BJ (cell line): Measurements from ENCODE around the gene TIMM23. TPM values are rescaled to one million over a fixed set of nuclear protein-coding genes. Genes with fewer than 3 reads are reported as not detected.

Experiments used
- CTCF ChIA-PET: fragments of 350-600 bp; formaldehyde crosslinking; extraction: SDS; loops from one replicate; lab custom pipeline; 2021; ENCODE audit warnings: antibody characterized with exemption, inconsistent platforms; lab: Yijun Ruan, JAX
- POLR2A ChIA-PET: fragments of 300-600 bp; sonication (Branson Sonifier 250); formaldehyde crosslinking; extraction: SDS; loops from one replicate; lab custom pipeline; 2021; ENCODE audit warnings: antibody characterized with exemption; lab: Charles Lee
- DNase-seq: peaks from one replicate; pipeline ENCODE4 v3.0.0-alpha.2; 2011; ENCODE audit warnings: low read depth
- H3K27me3 ChIP-seq: 2 replicates; pipeline ENCODE4 v1.6.0; 2011; ENCODE audit warnings: low read length; ENCODE audit not compliant: control insufficient read depth, insufficient read depth
- H3K36me3 ChIP-seq: 2 replicates; pipeline ENCODE4 v1.5.1; 2011; ENCODE audit warnings: low read length; ENCODE audit not compliant: control insufficient read depth, insufficient read depth
- H3K4me3 ChIP-seq: 2 replicates; pipeline ENCODE4 v1.5.1; 2011; ENCODE audit warnings: low read depth, mild to moderate bottlenecking, control low read depth, low read length
- polyA plus RNA-seq: library from polyadenylated mRNA; depleted of rRNA; stranded (reverse); fragments of >200 nt; gene quantifications from 2 replicates; pipeline ENCODE4 v1.2.3, GENCODE V29; 2011
- TF ChIP-seq, protein P1 (sequence below): IDR thresholded peaks from 2 replicates; pipeline ENCODE4 v1.5.1; 2011; ENCODE audit warnings: low read depth, mild to moderate bottlenecking, control low read depth, inconsistent platforms, low read length, moderate library complexity; ENCODE audit not compliant: insufficient read depth

Gene TIMM23
- polyA plus RNA-seq, 1 experiment, result 52.5 TPM

DNA sequence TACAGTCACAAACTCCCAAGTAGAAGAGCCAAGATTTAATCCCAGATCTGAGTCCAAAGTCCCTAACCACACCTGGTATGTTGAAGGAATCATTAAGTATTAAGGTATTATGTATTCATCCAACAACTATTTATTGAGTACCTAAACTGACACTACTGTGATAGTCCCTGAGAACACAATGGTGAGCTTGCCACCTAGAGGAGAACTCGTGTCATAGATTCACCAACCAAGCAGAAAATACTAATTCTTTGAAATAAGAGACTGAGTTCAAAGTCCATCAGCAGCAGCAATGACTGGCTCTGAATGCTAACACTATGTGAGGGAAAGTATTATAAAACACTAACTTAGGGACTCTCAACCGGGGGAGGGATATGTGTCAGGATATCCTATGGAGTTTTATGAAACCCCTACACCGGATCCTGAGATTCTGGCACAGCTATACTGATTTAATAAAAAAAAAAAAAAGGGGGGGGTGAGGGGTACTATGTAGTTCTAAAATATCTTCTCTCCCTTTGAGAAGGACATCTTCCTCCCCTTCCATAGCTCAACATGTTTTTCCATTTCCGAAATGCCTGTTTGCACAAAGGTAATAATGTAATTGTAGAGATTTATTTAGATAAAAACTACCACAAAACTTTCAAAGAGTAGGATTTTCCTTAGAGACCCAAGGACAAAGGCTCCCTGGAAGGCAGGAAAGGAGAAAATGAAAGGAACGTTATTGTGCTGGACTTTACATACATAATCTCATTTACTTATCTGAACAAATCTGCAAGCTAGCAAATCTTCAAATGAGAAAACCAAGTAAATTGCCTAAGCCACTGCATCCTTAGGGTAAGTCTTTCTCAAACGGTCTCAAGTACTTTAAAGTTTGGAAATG, 56.5 kb downstream of the TIMM23 start:
- DNase-seq, result no peak
- ChIA-PET CTCF (interaction anchor here (0.9 to 2.8 kb wide), 9 partner anchors 10 to 46 kb away, joined by 3 to 18 read pairs (median 5); no protein-coding TSS in a partner anchor), POLR2A (no interaction called here)
- Histone ChIP-seq H3K36me3 (no peaks in the 10 kb centered on the region; the same call in 1 of the 2 replicates), H3K27me3 (no peaks in the 10 kb centered on the region), H3K4me3 (peak overlapping the region; percentile 81)
- TF ChIP-seq, protein P1, sequence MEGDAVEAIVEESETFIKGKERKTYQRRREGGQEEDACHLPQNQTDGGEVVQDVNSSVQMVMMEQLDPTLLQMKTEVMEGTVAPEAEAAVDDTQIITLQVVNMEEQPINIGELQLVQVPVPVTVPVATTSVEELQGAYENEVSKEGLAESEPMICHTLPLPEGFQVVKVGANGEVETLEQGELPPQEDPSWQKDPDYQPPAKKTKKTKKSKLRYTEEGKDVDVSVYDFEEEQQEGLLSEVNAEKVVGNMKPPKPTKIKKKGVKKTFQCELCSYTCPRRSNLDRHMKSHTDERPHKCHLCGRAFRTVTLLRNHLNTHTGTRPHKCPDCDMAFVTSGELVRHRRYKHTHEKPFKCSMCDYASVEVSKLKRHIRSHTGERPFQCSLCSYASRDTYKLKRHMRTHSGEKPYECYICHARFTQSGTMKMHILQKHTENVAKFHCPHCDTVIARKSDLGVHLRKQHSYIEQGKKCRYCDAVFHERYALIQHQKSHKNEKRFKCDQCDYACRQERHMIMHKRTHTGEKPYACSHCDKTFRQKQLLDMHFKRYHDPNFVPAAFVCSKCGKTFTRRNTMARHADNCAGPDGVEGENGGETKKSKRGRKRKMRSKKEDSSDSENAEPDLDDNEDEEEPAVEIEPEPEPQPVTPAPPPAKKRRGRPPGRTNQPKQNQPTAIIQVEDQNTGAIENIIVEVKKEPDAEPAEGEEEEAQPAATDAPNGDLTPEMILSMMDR, result peak; percentile 74

DNA sequence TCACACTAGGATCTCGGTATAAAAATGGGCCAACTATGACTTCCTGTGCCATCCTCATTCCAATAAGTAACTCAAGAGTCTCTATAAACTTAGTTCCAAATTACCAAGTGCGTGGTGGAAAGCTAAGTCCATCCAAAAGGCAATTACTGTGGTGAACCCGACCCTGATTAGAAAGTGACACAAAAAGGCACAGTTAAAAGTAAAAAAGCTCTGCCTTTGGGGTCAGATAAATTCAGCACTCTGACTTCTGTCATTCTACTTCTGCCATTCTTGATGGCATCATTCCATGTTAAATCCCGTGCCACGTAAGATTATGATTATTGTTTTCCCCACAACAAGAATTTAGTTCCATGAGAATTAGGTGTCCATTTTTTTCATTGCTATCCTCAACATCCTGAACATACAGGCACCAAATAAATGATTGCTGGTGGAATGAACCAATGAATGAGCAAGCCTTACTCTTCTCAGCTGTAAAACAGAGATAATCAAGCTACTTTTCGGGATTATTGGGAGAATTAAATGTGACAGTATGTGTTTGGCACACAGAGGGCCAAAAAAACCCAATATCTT, 57.3 kb downstream of the TIMM23 start:
- ChIA-PET CTCF (interaction anchor here (0.9 to 2.8 kb wide), 8 partner anchors 10 to 47 kb away, joined by 3 to 18 read pairs (median 6); no protein-coding TSS in a partner anchor), POLR2A (no interaction called here)
- H3K36me3 ChIP-seq, result no peaks in the 10 kb centered on the region; the same call in 1 of the 2 replicates
- TF ChIP-seq, protein P1, result no peak
- H3K4me3 ChIP-seq, result peak overlapping the region; percentile 81
- DNase-seq, result no peak
- no peaks in the 10 kb centered on the region for H3K27me3 ChIP-seq

DNA sequence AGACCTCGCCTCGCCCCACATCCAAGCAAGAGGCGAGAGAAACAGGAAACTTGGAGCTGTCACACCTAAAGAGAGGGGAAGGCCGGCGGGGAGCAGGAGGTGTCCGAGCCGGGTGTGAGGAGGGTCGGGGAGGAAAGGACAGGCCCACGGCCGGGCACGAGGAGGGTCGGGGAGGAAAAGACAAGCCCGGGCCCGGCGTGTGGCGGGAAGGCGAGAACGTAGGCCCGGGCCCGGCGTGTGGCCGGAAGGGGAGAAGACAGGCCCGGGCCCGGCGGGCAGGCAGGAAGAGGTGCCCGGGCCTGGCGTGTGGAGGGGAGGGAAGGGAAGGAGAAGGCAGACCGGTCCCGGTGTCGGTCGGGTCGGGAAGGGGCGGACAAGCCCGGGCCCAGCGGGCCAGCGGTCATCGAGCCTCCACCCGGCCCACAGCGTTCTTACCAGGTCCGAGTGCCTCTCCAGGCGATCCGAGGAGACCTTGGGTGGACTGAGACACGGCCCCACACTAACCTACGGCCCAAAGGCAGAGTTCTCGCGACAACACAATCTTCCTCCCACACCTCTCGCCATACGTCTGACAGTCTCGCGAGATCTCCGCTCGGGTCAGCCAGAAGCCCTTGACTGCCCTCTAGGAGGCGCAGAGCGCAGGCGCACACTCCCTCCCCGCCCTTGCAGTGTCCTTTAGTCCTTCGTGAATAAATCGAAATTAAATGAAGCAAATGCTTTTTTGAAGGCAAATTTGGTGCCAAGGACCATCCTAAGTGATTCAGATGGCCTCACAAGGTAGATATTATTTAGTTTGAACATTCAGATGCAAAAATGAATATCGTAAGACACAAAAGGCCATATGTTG, 58.0 kb downstream of the TIMM23 start, which contains the start of gene NCOA4:
Gene NCOA4 (minus strand): TSS at position 533 of the 847 bp plus-strand sequence. CDS start 13,943 bp downstream, outside the sequence.
- ChIA-PET CTCF (interaction anchor here (1.3 to 2.3 kb wide), 3 partner anchors 12 to 47 kb away, joined by 5 to 18 read pairs (median 10); no protein-coding TSS in a partner anchor), POLR2A (no interaction called here)
- peak within 1 kb of the TSS; percentile 81 for H3K4me3 ChIP-seq
- TF ChIP-seq, protein P1, result peak; percentile 90
- H3K27me3 ChIP-seq, result no peaks in the 10 kb centered on the region
- DNase-seq, result peak; percentile 86
- no peaks in the 10 kb centered on the region; the same call in 1 of the 2 replicates for H3K36me3 ChIP-seq

- DNase-seq, result no peak
- TF ChIP-seq, protein P1, result no peak
- CTCF ChIA-PET, result interaction anchor here (0.8 kb wide), 1 partner anchor 195 kb away, joined by 4 read pairs; no protein-coding TSS in a partner anchor
- Histone ChIP-seq H3K36me3 (no peaks in the 10 kb centered on the region; the same call in 1 of the 2 replicates), H3K4me3 (no peak overlapping the region), H3K27me3 (no peaks in the 10 kb centered on the region)
- POLR2A ChIA-PET, result no interaction called here
Measured at GRCh38 chr10:46031648-46032532, 59.6 kb downstream of the TIMM23 start.
